GM12878 (cell line): Measurements from ENCODE around the gene SIM2. TPM values are rescaled to one million over a fixed set of nuclear protein-coding genes. Genes with fewer than 3 reads are reported as not detected.

Experiments
- ATAC-seq: fragments of 200-7000 bp; cut with Tn5 transposase; 3 replicates; pipeline ENCODE4 v1.9.1; 2020; ENCODE audit warnings: mild to moderate bottlenecking, moderate library complexity
- BruUV-seq: library from RNA; stranded (reverse); fragments of 400-500 nt; replicated peaks from 2 replicates; lab custom pipeline; 2021; lab: Mats Ljungman, UMichigan
- CTCF ChIA-PET: fragments of 300-600 bp; sonication (Branson Sonifier 250); formaldehyde crosslinking; extraction: SDS; loops from one replicate; lab custom pipeline; 2021; ENCODE audit warnings: inconsistent platforms; lab: Yijun Ruan, JAX
- POLR2A ChIA-PET: fragments of 350-600 bp; formaldehyde crosslinking; extraction: SDS; loops from one replicate; lab custom pipeline; 2021; ENCODE audit warnings: inconsistent platforms; lab: Charles Lee
- RAD21 ChIA-PET: fragments of 300-600 bp; sonication (Branson Sonifier 250); formaldehyde crosslinking; loops from one replicate; lab custom pipeline; 2023; ENCODE audit warnings: antibody characterized with exemption; ENCODE audit not compliant: unreplicated experiment; lab: Charles Lee
- SMC1A ChIA-PET: fragments of 300-600 bp; sonication (Branson Sonifier 250); formaldehyde crosslinking; loops from one replicate; lab custom pipeline; 2023; ENCODE audit not compliant: unreplicated experiment, uncharacterized antibody; lab: Charles Lee
- DNase-seq: peaks from one replicate; pipeline ENCODE4 v3.0.0-alpha.2; 2011; ENCODE audit warnings: low read depth, low spot score
- FAIRE-seq: peaks from 3 replicates; lab custom pipeline; 2011; peaks lifted over from hg19 to GRCh38; lab: Jason Lieb, UNC
- H2AFZ ChIP-seq: 2 replicates; pipeline ENCODE4 v1.6.0; 2011; ENCODE audit warnings: low read depth, low read length, control low read depth; ENCODE audit not compliant: control insufficient read depth
- H3K27ac ChIP-seq: 2 replicates; pipeline ENCODE4 v1.5.1; 2011; ENCODE audit warnings: control low read depth; ENCODE audit not compliant: control insufficient read depth, insufficient read depth
- H3K27me3 ChIP-seq, 2 experiments: replicated peaks in 1 of 2; 2 replicates each; pipeline versions ENCODE4 v1.6.0 to v1.6.1; 2011; ENCODE audit warnings: low read length in 1 of 2; ENCODE audit not compliant: control insufficient read depth in 2 of 2, insufficient read depth in 2 of 2
- H3K36me3 ChIP-seq, 2 experiments: 2 replicates each; pipeline ENCODE4 v1.5.1; 2011; ENCODE audit warnings: low read length in 1 of 2; ENCODE audit not compliant: control insufficient read depth in 2 of 2, insufficient read depth in 2 of 2
- H3K4me1 ChIP-seq: 2 replicates; pipeline ENCODE4 v1.6.1; 2011; ENCODE audit warnings: mild to moderate bottlenecking, low read length, moderate library complexity, mixed read lengths; ENCODE audit not compliant: control insufficient read depth, insufficient read depth
- H3K4me2 ChIP-seq: 2 replicates; pipeline ENCODE4 v1.6.0; 2011; ENCODE audit warnings: control low read depth; ENCODE audit not compliant: control insufficient read depth, insufficient read depth
- H3K4me3 ChIP-seq: fragments of 200-600 bp; sonication (generic); 2 replicates; pipeline ENCODE4 v1.5.1; 2016
- H3K79me2 ChIP-seq: 2 replicates; pipeline ENCODE4 v1.6.0; 2011; ENCODE audit warnings: low read length; ENCODE audit not compliant: control insufficient read depth, insufficient read depth
- H3K9ac ChIP-seq: 2 replicates; pipeline ENCODE4 v1.8.0; 2011; ENCODE audit warnings: low read length, control low read depth, mixed read lengths; ENCODE audit not compliant: control insufficient read depth, insufficient read depth
- H3K9me3 ChIP-seq: replicated peaks from 3 replicates; pipeline ENCODE4 v1.5.1; 2011; ENCODE audit warnings: mild to moderate bottlenecking, low read length; ENCODE audit not compliant: control insufficient read depth, insufficient read depth
- H4K20me1 ChIP-seq: 2 replicates; pipeline ENCODE4 v1.6.0; 2011; ENCODE audit not compliant: control insufficient read depth, insufficient read depth
- BMI1 ChIP-seq: fragments of 450-650 bp; IDR thresholded peaks from 2 replicates; pipeline ENCODE4 v1.6.1; 2016; ENCODE audit warnings: mild to moderate bottlenecking, moderate library complexity, borderline replicate concordance
- KLF5 ChIP-seq: fragments of 450-650 bp; IDR thresholded peaks from 2 replicates; pipeline ENCODE4 v1.6.1; 2014; ENCODE audit warnings: mild to moderate bottlenecking; ENCODE audit not compliant: partially characterized antibody
- MTA2 ChIP-seq: fragments of 450-650 bp; IDR thresholded peaks from 2 replicates; pipeline ENCODE4 v1.6.1; 2016; ENCODE audit warnings: low read depth, mild to moderate bottlenecking, moderate library complexity
- MXI1 ChIP-seq: fragments of 150-350 bp; IDR thresholded peaks from 2 replicates; pipeline ENCODE4 v1.6.1; 2011; ENCODE audit warnings: low read depth, mild to moderate bottlenecking, inconsistent platforms, low read length, improper control_type of control experiment
- RELA ChIP-seq: fragments of 450-650 bp; IDR thresholded peaks from 2 replicates; pipeline ENCODE4 v1.8.0; 2014; ENCODE audit warnings: borderline replicate concordance; ENCODE audit not compliant: partially characterized antibody
- RFX5 ChIP-seq: IDR thresholded peaks from 2 replicates; pipeline ENCODE4 v1.6.1; 2011; ENCODE audit warnings: low read depth, low read length, improper control_type of control experiment
- RUNX3 ChIP-seq: IDR thresholded peaks from 2 replicates; pipeline ENCODE4 v1.6.1; 2012; ENCODE audit warnings: low read length, inconsistent platforms
- SRF ChIP-seq, 2 experiments: IDR thresholded peaks; 2 replicates each; pipeline ENCODE4 v1.6.1; 2011; ENCODE audit warnings: low read depth in 2 of 2, low read length in 2 of 2, mild to moderate bottlenecking in 1 of 2, moderate library complexity in 1 of 2
- WGBS: methylation state at CpG from one replicate; pipeline ENCODE4 v1.1.6; 2016; ENCODE audit warnings: low lambda C conversion rate; ENCODE audit not compliant: insufficient replicate concordance, insufficient coverage; ENCODE audit errors: missing lambda C conversion rate; 5-methylcytosine and 5-hydroxymethylcytosine counted together
- in situ Hi-C: fragments of 300-500 bp; cut with MboI; formaldehyde crosslinking; loops from 9 replicates; pipeline ENCODE4 v1.14.3; 2018; ENCODE audit warnings: mixed read lengths
- intact Hi-C: fragments of 100-400 bp; cut with micrococcal nuclease; formaldehyde crosslinking; loops from one replicate; pipeline ENCODE4 v1.14.2; 2022; ENCODE audit not compliant: unreplicated experiment
- polyA plus RNA-seq, 11 experiments: library from polyadenylated mRNA; depleted of rRNA in 4 of 11; unstranded in 6 of 11; stranded (reverse) in 5 of 11; fragments of >200 nt; fragmentation: Nextera tagmentation in 4 of 11; fragmentation: Illumina TruSeq in 1 of 11; extraction: Ambion mirVana in 4 of 11; extraction: Trizol in 1 of 11; gene quantifications; 1 replicate in 1 of 11; 2 replicates in 10 of 11; pipeline versions ENCODE4 v1.2.1 to v1.2.3, GENCODE V29; 2011 to 2016; ENCODE audit warnings: inconsistent platforms in 2 of 11, missing spikeins in 2 of 11, low read depth in 1 of 11
- total RNA-seq, 4 experiments: library from RNA; depleted of rRNA in 3 of 4; stranded (reverse); fragments of >200 nt in 3 of 4; fragmentation: Illumina TruSeq in 1 of 4; extraction: Trizol in 1 of 4; gene quantifications; 2 replicates each; pipeline versions ENCODE4 v1.2.1 to v1.2.3, GENCODE V29; 2013 to 2021
- TF ChIP-seq, protein P1 (sequence below): IDR thresholded peaks from 2 replicates; pipeline ENCODE4 v1.6.1; 2012; ENCODE audit warnings: mild to moderate bottlenecking, low read depth, low read length
- TF ChIP-seq, protein P2 (sequence below): fragments of 450-650 bp; IDR thresholded peaks from 2 replicates; pipeline ENCODE4 v1.6.1; 2016; ENCODE audit warnings: mild to moderate bottlenecking

Gene SIM2
- total and polyA plus RNA-seq, 10 of the 15 experiments (the other 5 are each of a cell fraction or from before 2014, with no cell fraction given), result 0.02 to 0.15 (median 0.05) TPM; not detected in 7

DNA sequence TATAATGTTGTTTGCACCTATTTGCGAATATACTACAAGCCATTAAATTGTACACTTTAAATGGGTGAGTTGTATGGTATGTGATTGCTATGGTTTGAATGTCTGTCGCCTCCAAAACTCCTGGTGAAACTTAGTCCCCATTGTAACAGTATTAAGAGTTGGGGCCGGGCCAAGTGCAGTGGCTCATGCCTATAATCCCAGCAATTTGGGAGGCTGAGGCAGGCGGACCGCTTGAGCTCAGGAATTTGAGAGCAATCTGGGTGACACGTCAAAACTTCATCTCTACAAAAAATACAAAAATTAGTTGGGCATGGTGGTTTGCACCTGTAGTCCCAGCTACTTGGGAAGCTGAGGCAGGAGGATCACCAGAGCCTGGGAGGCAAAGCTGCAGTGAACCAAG is 12.0 kb upstream of the SIM2 start:
- H3K27me3 ChIP-seq, result peaks cover 2 to 16% of the 10 kb centered on the region in 2 experiments; a peak in 3 of 4 replicates
- H2AFZ ChIP-seq, result no peak overlapping the region
- SMC1A ChIA-PET, result no interaction called here
- intact Hi-C loops, result no loop called here
- FAIRE-seq, result no peak
- H3K9me3 ChIP-seq, result no peaks in the 10 kb centered on the region
- no peak for ATAC-seq
- H3K9ac ChIP-seq, result no peak overlapping the region
- CTCF ChIA-PET, result no interaction called here
- no peaks in the 10 kb centered on the region for H3K4me1 ChIP-seq
- RAD21 ChIA-PET, result no interaction called here
- TF ChIP-seq MXI1, result no peak
- TF ChIP-seq BMI1, result no peak
- no peak for TF ChIP-seq RFX5
- TF ChIP-seq SRF (IDR thresholded peaks at IDR 0.05; ENCODE audit: low read depth in 2 of 2, low read length in 2 of 2), result no peak
- no peak for TF ChIP-seq MTA2
- TF ChIP-seq, protein P1, sequence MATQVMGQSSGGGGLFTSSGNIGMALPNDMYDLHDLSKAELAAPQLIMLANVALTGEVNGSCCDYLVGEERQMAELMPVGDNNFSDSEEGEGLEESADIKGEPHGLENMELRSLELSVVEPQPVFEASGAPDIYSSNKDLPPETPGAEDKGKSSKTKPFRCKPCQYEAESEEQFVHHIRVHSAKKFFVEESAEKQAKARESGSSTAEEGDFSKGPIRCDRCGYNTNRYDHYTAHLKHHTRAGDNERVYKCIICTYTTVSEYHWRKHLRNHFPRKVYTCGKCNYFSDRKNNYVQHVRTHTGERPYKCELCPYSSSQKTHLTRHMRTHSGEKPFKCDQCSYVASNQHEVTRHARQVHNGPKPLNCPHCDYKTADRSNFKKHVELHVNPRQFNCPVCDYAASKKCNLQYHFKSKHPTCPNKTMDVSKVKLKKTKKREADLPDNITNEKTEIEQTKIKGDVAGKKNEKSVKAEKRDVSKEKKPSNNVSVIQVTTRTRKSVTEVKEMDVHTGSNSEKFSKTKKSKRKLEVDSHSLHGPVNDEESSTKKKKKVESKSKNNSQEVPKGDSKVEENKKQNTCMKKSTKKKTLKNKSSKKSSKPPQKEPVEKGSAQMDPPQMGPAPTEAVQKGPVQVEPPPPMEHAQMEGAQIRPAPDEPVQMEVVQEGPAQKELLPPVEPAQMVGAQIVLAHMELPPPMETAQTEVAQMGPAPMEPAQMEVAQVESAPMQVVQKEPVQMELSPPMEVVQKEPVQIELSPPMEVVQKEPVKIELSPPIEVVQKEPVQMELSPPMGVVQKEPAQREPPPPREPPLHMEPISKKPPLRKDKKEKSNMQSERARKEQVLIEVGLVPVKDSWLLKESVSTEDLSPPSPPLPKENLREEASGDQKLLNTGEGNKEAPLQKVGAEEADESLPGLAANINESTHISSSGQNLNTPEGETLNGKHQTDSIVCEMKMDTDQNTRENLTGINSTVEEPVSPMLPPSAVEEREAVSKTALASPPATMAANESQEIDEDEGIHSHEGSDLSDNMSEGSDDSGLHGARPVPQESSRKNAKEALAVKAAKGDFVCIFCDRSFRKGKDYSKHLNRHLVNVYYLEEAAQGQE, result no peak
- TF ChIP-seq, protein P2, sequence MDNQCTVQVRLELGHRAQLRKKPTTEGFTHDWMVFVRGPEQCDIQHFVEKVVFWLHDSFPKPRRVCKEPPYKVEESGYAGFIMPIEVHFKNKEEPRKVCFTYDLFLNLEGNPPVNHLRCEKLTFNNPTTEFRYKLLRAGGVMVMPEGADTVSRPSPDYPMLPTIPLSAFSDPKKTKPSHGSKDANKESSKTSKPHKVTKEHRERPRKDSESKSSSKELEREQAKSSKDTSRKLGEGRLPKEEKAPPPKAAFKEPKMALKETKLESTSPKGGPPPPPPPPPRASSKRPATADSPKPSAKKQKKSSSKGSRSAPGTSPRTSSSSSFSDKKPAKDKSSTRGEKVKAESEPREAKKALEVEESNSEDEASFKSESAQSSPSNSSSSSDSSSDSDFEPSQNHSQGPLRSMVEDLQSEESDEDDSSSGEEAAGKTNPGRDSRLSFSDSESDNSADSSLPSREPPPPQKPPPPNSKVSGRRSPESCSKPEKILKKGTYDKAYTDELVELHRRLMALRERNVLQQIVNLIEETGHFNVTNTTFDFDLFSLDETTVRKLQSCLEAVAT, result no peak
- no peak for TF ChIP-seq RUNX3
- TF ChIP-seq KLF5, result no peak
- TF ChIP-seq RELA, result no peak
- H3K4me3 ChIP-seq, result no peak overlapping the region
- no peaks in the 10 kb centered on the region for H3K79me2 ChIP-seq
- BruUV-seq, result no TSS peak
- DNase-seq, result no peak
- 66% methylated on average over 6 of the region's 6 CpGs for WGBS
- in situ Hi-C loops, result no loop called here
- no peaks in the 10 kb centered on the region for H4K20me1 ChIP-seq
- POLR2A ChIA-PET, result no interaction called here
- no peak overlapping the region for H3K4me2 ChIP-seq
- H3K27ac ChIP-seq, result no peak overlapping the region
- no peaks in the 10 kb centered on the region for H3K36me3 ChIP-seq
